SKM-1 treated with dmso at 0.1 percent for 144 hours (cell line): ENCODE results near the gene ZNF469.
"Not testable (repeated sequence)": the region's sequence is repeated elsewhere in the genome, so short reads cannot be mapped to it uniquely, and the experiment has no call there.

ENCODE experiments used
- DNase-seq: peaks from one replicate; lab custom pipeline; 2025; ENCODE audit not compliant: unreplicated experiment; lab: John Stamatoyannopoulos, UW

ZNF469 gene

DNA sequence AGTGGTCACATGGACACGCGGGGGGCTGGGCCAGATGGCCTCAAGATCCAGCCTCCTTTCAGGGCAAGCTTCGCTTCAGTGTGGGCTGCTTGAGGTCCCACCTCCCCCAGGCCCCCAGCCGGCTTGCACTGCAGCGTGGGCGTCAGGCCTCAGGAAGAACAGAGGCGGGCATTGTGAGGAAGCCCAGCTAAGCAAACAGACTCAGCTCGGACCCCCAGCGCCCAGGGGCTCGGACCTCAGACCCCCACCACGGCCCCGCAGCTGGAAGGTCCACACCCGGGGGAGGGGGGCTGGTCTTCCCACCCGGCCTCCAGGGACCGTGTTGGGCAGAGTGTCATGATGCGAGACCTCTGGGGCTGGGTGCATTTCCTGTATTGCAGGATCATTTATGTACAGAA lies 24.7 kb upstream of the ZNF469 start:
- DNase-seq = no peak

DNA sequence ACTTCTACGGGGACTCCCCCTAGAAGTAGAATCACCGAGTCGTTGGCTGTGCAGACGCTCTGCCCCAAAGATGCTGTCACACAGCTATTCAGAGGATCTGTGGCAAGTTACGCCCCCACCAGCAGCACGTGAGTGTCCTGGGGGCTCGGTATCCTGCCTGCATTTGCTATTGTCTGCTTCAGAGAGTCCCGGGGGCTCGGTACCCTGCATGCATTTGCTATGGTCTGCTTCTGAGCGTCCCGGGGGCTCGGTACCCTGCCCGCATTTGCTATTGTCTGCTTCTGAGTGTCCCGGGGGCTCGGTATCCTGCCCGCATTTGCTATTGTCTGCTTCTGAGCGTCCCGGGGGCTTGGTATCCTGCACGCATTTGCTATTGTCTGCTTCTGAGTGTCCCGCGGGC lies 23.8 kb upstream of the ZNF469 start:
- no peak for DNase-seq

DNA sequence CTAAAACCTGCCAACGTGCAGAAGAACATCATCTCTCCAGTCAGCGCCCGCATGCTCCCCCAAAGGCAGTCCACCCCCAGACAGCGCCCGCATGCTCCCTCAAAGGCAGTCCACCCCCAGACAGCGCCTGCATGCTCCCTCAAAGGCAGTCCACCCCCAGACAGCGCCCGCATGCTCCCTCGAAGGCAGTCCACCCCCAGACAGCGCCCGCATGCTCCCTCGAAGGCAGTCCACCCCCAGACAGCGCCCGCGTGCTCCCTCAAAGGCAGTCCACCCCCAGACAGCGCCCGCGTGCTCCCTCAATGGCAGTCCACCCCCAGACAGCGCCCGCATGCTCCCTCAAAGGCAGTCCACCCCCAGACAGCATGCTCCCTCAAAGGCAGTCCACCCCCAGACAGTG lies 22.4 kb upstream of the ZNF469 start:
- not testable (repeated sequence) for DNase-seq

DNA sequence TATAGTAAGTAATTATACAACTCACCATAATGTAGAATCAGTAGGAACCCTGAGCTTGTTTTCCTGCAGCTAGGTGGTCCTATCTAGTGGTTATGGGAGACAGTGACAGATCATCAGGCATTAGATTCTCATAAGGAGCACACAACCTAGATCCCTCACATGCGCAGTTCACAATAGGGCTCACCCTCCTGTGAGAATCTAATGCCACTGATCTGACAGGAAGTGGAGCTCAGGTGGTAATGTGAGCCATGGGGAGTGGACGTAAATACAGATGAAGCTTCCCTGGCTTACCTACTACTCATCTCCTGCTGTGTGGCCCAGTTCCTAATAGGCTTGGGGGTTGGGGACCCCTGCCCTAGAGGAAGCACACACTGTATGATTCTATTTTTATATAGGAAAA lies 21.8 kb upstream of the ZNF469 start:
- no peak for DNase-seq

DNA sequence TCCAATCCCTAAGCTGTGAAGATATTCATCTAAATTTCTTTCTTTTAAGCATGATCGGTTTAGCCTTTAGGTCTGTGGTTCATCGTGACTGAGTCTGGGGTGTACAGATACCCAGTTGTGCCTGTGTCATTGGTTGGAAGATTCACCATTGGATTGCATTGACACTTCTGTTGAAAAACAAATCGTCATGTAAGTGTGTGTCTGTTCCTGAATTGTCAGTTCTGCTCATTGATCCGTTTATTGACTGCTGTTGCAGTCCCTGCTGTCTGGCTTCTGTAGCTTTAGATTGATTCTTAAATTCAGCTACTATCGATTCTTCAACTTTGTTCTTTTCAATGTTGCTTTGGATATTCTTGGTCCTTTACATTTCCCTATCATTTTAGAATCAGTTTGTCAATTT lies 21.0 kb upstream of the ZNF469 start:
- DNase-seq = no peak

DNA sequence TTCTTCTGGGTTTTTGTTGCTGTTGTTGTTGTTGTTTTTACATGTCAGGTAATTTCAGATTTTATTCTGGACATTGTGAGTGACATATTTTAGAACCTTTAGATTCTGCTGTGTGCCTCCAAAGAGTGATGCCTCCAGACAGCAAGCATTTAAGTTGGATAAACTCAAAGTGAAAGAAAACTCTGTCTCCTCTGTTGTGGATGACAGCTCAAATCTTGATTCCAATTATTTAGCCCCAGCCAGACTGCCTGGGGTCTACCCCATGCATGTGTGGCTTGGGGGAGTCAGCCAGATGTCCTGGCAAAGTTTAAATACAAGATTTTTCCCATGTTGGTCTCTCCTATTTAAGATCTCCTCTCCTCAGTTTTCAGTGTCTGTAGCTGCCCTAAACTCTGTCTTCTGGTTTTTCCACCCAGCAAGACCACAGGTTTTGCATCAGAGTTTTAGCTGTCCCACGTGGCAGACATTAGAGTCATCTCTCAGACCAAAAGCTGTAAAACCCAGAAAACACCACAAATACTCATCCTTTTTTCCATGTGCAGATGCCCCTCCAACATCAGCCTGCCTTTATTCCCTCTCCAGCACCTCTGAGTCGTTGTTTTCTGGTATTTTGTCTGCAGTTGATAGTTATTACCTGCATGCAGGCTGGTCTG lies 19.4 kb upstream of the ZNF469 start:
- DNase-seq = no peak

DNA sequence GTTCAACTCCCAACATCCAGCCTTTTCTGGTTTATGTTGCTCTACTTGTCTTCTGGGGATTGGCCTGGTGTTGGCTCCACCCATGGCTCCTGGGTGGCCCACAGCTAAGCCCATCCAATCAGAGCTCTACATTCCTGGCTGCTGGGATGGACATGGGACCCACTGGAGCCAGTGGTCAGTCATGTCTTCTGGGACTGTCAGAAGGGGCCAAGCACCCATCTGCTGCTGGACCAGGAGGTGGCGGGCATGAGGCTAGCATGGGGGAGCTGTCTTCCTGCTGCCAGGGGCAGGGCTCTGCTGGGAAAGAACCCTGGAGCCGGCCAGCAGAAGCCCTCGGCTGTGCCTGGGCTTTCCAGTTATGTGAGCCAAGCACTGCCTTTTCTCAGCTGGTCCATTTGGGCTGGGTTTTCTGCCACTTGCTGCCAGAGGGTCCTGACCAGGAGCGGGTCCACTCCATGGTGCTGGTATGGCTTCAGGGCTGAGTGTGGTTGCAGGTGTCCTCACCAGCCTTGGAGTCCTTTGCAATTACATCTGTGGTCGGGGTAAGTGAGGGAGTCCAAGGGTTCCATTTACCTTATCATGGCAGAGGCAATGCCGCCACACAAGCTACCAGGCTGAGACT lies 17.4 kb upstream of the ZNF469 start:
- no peak for DNase-seq

DNA sequence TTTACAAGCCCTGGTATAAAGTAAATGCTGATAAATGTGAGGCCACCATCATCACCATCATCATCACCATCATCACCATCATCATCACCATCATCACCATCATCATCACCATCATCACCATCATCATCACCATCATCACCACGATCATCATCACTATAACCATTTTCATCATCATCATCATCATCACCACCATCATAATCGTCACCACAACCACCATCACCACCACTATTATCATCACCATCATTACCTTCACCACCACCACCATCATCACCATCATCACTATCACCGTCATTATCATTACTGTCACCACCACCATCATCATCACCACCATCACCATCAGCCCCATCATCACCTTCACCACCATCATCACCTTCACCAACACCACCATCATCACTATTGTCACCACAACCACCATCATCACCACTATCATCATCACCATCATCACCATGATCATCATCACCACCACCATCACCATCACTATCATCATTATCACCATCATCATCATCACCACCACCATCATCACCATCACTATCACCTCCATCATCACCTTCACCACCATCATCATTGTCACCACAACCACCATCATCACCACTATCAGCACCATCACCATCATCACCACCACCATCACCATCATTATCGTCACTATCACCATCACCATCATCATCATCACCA lies 16.6 kb upstream of the ZNF469 start:
- no peak for DNase-seq

DNA sequence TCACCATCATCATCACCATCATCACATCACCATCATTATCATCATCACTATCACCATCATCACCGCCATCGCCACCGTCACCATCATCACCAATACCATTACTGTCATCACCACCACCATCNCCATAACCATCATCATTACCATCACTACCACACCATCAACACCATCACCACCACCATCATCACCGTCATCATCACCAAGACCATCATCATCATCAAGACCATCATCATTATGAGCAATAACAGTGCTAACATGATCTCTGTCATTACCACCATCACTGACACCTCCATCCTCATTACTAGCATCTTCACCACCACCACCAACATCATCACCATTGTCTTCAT lies 16.1 kb upstream of the ZNF469 start:
- DNase-seq = no peak

DNA sequence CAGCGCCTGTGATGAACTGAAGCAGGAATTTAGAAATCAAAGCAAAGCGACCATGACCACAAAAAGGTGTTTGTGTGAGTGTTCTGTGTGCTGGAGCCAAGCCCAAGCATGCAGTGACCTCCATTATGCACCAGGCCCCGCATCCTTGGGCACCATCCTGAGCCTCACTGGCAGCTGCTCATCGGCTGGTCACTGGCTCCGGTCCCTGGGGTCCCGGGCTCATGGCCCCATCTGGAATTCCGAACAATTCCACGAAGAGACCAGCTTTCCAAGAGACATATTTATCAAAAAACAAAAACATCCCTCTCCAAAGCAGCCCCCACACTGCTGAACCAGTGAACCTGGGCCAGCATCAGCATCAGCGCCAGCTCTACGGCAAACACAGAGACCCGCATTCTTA lies 15.2 kb upstream of the ZNF469 start:
- DNase-seq = no peak

DNA sequence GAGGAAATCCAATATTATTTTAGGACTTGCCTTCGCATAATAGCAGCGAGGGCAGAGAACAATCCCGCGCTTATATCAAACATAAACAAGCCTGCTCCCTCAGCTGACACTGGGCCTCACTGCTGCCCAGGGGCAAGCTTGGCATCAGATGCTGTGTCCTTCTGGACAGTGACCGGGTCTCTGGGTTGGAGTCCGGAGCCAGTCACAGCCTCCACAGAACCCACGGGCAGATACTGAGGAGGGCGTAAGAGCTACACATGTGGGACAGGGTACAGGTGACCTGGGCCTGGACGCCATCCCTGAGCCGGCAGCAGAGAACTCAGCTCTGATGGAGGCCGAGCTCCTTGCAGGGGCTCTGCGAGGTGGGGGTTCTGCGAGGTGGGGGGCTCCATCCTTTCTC lies 14.7 kb upstream of the ZNF469 start:
- no peak for DNase-seq

DNA sequence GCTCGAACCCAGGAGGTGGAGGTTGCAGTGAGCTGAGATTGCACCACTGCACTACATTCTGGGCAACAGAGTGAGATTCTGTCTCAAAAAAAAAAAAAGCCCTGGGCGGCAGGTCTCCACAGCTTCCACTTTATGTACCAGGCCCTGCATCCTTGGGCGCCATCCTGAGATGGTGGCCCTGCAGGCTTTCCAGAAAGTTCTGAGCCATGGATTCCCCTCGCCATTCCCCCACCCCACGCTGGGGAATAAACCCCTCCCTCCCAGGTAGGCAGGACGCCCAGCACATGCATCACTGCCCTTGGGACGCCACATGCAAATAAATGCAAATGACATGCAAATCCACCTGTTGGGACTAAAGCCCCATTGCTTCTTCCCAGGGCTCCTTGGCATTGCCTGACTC lies 13.8 kb upstream of the ZNF469 start:
- no peak for DNase-seq

DNA sequence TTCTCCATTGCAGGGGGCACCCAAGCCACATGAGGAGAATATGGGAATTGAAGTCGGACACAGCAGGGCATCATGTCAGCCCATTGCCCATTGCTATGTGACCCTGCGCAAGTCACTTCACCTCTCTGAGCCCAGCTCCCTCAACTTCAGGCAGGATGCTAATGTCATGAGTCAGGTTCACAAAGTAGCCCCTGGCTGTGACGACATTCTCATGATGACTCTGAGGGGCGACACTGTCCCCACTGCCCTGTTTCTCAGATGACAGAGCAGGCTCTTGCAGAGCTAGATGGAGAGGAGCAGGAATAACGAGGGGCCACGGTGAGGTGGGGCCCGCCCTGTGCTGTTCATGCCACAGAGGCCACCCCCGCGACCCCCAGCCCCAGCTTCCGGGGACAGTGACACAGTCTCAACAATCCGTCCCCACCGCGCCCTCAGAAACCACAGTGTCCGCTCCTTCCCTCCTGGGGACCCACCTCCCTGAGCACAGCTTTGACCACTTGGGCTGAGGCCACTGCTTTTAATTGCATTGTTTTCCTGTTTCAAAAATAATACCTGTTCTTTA lies 13.2 kb upstream of the ZNF469 start:
- DNase-seq = no peak

DNA sequence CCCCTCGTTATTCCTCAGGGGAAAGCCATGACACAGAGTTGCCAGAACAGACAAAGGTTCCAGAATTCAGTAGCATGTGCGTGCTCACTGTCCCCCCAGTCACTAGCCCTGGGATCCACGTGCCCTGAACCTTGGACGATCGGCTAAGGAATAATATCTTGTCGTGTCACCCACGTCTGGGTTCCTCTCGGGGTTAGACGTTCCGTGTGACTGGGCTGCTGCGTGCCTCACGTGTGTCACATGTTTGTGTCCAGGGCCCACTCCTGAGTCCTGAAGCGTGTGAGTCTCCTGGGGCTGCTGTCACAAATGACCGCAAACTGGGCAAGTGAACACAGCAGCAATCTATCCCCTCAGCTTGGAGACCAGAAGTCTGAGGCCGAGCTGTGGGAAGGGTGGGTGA lies 12.4 kb upstream of the ZNF469 start:
- no peak for DNase-seq

DNA sequence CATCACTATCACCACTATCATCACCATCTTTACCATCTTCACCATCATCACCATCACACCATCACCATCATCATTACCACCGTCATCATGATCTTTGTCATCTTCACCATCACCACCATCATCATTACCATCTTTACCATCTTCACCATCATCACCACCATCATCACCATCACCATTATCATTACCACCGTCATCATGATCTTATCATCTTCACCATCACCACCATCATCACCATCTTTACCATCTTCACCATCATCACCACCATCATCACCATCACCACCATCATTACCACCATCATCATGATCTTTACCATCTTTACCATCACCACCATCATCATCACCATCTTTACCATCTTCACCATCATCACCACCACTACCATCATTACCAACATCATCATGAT lies 10.2 kb upstream of the ZNF469 start:
- DNase-seq = no peak

DNA sequence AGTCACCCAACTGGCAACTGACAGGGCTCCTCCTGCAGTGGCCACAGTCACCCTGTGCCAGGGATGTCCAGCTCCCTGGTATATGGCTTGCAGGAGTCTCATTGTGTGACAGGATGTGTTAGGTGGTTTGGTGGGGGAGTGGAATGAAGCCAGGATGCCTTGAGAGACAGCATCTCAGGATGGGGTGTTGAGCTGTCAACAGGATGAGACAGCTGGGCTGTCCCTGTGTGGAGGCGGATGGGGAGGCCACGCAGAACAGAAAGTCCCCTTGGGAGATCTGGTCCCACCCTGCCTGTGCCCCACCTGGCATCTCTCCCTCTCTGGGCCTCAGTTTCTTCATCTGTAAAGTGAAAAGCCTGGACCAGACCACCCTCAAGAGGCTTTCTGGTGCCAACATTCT lies 9.5 kb upstream of the ZNF469 start:
- DNase-seq = no peak

DNA sequence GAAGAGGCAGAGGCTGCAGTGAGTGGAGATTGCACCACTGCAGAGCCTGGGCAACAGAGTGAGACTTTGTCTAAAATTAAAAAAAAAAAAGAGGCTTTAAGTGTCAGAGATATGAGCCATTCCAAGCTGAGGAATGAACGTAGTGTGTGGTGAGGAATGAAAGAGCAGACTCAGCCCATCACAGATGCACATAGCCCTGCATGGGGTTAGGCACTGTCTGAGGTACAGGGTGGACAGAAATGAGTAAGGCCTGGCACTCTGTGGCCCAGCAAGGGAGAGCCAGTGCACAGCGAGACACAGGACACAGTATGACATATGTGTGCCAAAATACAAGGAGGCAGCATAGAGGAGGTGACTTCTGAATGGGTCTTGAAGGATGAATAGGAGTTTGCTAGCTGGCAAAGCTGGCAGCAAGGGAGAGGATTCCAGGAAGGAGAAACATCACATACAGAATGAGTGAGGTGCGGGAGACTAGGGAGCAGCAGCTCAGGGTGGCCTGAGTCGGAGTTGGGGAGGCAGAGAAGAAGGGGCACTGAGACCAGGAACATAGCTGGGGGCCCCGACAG lies 8.7 kb upstream of the ZNF469 start:
- no peak for DNase-seq

DNA sequence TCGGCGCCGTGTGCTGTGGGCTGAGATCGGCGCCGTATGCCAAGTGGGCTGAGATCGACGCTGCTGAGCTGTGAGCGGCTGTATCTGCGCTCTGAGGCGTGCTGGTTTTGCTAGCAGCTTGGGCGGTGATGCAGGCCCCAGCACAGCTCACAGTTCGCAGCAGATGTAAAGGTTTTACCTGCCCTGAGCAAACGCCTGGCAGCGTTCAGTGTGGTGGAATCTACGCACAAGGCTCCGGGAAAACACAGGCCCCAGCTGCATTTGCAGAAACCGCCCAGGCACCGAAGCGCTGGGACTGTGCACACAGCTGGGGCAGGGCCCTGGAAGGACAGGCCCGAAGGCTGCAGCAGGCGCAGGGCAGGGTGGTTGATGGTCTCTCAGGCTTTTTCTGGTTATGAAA lies 8.0 kb upstream of the ZNF469 start:
- no peak for DNase-seq

DNA sequence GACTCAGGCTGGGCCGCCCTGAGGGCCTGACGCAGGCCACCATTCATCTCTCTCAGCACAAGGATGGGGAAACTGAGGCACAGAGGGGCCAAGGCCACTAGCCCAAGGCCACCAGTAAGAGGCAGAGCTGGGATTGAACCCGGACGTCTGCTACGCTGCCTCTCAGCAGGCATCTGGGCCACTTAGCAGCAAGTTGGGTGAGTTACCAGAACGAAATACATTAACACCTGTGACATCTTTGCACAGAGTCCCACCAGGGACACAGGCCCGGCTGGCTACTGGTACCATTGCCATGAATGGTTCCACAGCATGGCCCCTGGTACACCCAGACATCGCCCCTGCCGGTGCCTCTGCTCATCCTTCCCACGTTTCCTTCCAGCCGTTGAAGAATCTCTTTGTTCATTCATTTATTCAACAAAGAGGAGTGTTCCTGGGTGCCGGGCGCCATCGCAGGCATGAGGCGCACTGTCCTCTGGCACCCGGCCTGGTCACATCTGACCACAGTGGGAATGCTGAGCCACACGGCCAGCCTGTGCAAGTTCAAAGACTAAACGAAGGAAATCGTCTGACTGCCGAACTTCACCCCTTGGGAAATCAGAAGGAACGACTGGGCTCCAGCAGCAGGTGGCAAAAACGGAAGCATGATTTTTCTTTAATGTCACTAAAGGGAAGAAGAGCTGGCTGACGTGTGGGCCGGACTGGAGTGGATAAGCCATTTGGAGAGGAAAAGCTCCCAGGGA lies 7.4 kb upstream of the ZNF469 start:
- DNase-seq = no peak

DNA sequence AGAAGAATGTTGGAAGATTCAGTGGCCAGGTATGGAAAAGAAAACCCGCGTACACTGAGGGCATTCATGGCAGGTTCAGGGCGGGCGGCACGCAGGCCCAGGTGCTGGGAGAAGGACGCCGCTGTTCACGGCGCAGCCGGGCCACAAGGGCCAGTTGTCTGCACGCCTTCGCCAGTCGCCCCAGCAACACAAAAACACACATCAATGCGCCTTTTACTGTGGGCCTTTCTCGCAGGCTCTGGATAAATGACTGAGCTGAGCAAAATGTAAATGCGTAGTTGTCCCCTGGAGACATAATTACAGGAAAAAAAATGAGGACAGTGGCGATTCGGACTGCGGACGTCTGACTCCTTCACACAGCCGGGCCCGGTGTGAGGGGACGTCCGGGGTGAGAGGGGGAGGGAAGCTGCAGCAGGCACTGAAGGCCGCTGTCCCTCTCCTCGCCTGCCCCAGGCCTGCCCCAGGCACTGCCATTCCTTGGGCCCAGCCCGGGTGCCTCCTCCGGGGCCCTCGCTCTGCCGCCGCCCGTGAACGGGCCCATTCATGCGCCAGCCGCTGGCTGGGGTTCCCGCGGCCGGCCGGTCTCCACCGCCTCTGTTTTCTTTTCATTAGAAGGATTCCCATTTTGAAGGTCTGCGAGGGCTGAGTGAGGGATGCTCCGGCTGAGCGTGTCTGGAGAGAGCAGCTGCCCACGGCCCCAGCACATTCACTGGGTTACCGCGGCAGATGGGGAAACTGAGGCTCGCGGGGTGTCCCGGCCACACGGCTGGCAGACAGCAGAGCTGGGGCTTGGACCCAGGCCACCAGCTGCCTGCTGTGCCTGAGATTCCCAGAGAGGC lies 6.5 kb upstream of the ZNF469 start:
- no peak for DNase-seq
